M059J (cell line): ENCODE data around the gene CCDC63. TPM values are rescaled to one million over a fixed set of nuclear protein-coding genes. Genes with fewer than 3 reads are reported as not detected.

Experiments
- DNase-seq: peaks from one replicate; pipeline ENCODE4 v3.0.0-alpha.2; 2012; ENCODE audit warnings: low read depth
- total RNA-seq: library from RNA; depleted of rRNA; stranded (reverse); fragments of >200 nt; shearing (Covaris generic); gene quantifications from 2 replicates; pipeline ENCODE4 v1.2.3, GENCODE V29; 2014

The CCDC63 gene
- total RNA-seq, 1 experiment from 2014 or later: not detected

DNA sequence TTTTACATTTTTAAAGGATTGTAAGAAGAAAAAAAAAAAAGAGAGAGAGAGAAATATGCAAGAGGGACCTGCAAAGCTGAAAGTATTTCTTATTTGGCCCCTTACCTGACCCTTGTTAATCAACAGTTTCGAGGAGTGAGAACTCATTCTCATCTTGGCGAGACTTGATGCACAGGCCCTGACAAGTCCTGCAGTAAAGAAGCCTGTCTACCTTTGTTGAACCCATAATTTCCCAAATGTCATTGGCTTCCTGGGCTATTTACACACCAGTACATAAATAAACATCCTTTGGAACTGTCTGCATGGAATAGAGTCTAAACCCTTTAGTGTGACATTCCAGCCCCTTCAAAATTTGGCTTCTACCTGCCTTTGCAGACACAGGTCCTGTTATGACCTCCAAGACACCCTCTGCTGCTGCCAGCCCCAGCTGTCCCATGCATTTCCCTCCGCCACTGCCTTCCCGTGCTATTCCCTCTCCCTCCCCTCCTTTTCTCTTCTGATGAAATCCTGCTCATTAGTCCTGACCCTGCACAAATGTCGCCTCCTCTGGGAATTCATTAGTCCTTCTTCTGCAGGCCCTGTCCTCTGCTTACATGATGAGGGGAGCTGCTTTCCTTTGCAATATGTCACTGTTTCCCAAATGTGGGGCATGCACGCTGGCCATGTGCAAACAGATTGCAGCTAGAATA lies 38.5 kb downstream of the CCDC63 start:
- no peak for DNase-seq

DNA sequence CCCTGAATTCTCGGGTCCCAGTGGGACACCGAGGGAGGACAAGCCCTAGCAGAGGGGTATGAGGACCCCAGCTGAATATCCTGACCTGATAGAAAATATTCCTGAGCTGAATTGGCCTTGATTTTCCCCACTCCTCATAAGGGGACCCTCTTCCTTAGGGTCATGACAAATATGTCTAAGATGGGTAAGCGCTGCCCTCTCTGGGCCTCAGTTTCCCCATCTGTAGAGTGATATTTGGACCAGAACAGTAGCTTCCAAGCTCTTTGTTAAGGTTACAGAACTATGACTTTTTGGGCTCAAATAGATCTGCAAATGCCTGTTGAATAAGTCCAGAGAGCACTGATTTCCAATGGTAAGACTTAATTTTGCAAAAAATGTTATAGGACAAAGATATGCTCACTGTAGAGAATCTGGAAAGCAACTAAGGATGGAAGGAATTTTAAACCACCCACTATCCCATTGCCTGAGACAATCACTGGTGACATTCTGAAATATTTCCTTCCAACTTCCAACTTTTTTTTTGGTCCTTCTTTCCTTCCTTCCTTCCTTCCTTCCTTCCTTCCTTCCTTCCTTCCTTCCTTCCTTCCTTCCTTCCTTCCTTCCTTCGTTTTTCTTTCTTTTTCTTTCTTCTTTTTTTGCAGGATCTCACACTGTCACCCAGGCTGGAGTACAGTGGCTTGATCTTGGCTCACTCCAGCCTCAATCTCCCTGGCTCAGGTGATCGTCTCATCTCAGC lies 41.6 kb downstream of the CCDC63 start:
- no peak for DNase-seq

DNA sequence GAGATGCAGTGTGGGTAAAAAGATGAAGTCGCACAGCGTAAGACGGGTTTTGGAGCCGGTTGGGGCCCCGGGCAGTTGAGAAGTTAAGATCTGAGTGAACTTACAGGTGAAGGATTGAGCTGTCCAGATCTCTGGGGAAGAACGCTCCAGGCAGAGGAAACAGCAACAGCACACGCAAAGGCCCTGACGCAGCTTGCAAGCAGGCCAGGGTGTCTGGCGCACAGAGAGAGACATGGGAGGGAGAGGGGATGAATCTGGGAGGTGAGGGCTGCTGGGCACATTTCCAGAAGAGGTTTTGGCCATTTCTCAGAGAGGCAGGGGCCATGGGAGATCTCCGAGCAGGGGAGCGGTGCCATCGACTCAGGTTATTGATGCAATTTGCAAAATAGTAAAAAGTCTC lies 42.6 kb downstream of the CCDC63 start:
- DNase-seq: no peak

DNA sequence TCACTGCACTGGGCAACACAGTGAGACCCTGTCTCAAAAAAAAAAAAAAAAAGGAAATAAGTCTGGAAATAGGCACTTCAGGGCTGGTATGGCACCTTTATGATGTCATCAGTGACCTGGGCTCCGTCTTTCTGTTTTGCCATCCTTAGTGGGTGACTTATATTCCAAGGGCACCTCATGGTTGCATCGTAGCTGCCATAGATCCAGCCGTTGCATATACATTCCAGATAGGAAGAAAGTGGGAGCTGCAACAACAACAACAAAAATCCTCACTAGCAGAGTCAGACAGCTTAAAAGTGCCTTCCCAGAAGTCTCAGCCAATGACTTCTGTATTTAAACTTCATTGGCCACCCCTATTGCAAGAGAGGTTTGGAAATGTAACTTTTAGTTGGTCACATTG lies 47.2 kb downstream of the CCDC63 start:
- DNase-seq: no peak

DNA sequence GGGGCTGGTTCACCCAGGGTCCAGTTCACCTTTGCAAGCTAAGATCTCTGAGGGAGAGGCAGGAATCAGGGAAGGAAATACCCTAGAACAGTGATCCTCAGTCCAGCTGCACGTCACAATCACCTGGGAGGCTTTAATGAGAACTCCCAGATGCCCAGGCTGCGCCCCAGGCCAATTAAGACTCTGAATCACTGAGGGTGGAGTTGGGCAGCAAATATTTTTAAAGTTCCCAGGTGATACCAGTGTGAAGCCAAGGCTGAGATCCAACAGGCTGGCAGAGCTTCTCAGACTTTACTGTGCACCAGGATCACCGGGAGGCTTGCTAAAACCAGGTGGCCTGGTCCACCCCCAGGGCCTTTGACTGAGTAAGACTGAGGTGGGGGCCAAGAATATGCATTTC lies 49.8 kb downstream of the CCDC63 start:
- DNase-seq: peak; percentile 54

DNA sequence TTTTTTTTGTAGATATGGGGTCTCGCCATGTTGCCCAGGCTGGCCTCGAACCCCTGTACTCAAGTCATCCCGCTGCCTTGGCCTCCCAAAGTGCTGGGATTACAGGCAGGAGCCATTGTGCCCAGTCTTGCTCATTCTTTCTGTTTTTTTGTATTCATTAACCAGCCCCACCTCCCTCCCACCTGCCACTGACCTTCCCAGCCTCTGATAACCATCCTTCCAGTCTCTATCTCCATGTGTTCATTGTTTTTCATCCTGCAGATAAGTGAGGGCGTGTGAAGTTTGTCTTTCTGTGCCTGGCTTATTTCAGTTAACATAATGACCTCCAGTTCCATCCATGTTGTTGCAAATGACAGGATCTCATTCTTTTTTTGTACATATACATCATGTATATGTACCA lies 54.6 kb downstream of the CCDC63 start:
- no peak for DNase-seq

DNA sequence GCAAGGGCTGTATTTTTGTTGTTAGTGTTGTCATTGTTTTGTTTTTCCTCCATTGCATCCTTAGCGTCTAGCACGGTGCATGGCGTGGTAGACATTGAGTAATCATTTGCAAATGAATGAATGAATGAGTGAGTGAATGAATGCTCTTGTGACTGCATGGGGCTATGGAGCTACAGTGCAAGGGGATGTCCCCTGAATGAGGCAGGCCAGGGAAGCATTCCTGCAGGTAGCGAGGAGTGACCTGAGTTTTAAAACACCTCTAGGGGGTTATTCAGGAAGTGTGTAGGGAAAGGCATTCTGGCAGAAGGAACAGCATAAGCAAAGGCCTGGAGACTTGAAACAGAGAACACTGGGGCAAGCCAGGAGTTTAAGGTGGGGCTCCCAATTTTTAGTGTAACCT lies 56.7 kb downstream of the CCDC63 start:
- no peak for DNase-seq

DNA sequence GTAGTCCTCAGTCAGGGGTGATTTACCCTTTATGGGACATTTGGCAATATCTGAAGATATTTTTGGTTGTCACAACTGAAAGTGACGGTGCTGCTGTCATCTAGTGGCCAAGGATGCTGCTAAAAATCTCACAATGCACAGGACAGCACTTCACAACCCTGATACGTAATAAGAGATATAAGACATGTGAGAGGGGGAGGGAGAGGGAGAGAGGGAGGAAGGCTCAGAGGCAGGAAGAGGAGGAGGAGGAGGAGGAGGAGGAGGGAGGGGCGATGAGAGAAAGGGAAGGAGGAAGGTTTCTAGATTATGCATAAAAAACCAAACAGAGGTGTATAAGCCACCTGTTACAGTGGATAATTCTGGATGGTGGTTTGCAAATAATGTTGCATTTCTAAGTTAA lies 59.3 kb downstream of the CCDC63 start:
- DNase-seq: no peak

DNA sequence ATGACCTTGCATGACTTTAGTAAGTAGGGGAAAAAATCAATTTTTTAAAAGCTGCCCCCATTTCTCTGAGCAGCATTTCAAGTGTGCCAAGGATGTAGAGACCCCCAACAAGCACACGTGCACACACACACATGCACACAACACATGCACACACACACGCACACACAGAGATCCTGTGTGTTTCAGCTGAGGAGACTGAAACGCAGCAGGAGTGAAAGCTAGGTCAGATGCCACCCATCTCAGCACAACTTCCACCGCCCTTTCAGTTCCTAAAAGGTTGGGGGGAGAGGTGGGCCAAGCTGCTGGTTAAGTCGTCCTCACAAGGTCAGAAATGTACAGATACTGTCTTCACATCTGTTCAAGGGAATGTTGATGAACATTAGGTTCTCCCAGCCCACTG lies 59.7 kb downstream of the CCDC63 start:
- no peak for DNase-seq

DNA sequence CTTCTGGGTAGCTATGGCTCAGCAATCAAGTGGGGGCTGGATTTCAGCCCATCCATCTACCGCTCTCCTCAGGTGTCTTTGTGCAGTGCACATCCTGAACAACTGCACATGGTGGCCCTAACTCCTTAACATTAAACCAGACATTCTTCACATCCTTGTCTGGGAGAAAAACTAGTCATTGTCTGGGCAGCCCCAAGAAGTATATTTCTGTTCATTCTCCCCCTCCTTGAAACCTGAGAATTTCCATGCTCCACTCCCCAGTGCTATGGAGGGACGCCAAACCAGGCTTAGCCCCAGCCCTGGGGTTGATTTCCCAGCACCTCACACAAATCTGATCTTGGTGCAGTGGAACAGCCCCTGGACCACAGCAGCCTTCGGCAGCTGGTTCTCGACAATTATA lies 60.2 kb downstream of the CCDC63 start:
- no peak for DNase-seq

DNA sequence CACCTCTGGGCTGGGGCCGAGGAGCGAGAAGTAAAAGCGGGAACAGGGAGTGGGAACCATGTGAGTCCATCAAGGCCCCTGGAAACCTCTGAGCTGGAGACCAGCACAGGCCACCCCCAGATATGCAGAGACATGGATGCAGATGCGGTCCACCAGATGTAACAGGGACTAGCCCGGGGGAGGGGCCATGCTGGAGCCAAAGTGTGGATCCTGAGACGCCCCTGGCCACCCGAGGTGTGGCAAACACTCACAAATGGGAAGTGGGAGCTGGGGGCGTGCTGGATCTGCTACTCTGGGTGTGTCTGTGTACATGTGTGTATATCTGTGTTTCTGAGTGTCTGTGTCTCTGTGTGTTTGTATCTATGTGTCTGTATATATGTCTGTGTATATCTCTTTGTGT lies 60.8 kb downstream of the CCDC63 start:
- DNase-seq: no peak

DNA sequence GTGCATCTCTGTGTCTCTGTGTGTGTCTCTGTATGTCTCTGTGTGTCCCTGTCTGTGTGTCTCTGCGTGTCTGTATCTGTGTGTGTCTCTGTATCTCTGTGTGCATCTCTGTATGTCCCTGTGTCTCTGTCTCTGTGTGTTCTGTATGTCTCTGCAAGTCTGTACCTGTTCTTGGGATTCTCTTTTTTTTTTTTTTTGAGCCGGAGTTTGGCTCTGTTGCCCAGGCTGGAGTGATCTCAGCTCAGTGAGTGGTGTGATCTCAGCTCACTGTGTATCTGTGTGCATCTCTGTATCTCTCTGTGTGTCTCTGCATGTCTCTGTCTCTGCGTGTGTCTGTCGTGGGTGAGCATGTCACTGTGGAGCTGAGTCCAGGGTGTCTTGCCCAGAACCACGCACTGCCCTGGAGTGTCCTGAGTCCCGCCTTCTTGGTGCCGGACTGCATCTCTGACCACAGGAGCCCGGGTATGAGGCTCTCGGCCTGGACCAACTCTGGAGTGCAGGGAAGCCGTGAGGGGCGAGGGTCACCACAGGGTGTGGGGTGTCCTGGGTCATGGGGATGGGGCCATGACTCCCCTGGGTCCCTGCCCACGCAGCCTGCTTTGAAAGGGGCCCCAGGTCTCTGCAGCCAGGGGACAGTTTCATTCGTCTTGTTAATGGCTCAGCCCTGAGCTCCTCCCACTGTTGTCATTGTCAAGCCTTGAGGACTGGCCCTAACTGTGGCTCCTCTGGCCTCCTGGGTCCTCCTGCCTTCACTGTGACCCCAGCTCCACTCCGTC lies 61.8 kb downstream of the CCDC63 start:
- DNase-seq: no peak

DNA sequence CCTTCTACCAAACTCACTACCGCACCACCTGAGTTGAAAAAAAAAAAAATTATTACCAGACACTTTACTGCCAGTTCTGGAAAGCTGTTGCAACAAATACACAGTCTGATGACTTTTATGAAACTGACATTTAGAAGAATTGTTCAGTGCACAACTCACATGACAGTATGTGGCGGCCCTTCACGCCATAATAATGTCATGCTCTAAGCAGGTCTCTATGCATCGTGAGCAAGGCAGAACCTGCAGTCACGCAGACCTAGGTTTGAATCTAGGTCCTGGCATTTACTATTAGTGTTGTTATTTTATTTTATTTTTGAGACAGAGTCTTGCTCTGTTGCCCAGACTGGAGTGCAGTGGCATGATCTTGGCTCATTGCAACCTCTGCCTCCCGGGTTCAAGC lies 65.5 kb downstream of the CCDC63 start:
- DNase-seq: no peak

DNA sequence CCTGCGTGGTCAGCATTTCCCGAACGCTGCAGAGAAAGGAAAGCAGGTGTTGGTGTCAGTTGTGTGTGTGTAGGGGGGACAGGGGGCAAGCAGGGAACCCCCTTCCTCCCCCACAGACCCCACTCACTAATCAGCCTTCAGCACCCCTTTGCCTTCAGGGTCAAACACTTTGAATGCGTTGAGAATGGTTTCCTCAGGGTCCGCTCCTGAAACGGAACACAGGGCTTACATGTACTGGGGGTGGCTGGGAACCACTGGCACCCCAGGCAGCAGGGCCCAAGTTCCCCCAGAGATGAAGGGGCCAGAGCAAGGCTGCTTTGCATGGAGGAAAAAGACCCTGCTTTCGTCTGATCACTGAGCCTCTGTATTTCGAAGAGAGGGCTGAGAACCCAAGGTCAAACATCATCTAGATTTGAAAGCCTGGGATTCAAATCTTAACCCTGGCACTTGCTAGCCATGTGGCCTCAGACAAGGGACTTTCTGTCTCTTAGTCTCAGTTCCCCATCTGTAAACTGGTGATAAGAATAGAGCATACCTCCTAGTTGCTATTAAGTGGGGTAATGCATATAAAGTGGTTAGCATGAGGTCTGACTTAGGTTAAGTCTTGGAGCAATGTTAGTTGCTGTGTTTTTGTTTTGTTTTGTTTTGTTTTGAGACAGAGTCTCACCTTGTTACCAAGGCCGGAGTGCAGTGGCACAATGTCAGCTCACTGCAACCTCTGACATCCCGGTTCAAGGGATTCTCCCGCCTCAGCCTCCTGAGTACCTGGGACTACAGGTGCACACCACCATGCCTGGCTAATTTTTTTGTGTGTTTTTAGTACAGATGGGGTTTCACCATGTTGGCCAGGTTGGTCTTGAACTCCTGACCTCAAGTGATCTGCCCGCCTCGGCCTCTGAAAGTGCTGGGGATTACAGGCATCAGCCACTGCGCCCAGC lies 66.6 kb downstream of the CCDC63 start:
- no peak for DNase-seq

DNA sequence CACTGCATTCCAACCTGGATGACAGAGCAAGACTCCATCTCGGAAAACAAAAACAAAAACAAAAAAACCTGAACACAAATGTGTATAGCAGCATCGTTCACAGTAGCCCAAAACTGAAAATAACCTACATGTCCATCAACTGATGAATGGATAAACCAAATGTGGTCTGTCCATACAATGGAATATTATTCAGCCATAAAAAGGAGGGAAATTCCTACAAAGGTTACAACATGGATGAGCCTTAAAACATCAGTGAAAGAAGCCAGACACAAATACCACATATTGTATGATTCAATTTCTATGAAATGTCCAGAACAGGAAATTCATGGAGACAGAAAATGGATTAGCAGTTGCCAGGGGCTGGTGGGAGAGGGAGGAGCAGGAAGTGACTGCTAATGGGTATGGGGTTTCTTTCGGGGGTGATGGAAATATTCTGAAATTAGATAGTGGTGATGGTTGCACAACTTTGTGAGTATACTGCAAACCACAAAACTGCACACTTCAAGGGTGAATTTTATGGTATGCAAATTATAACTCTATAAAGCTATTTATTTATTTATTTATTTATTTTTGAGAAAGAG lies 69.6 kb downstream of the CCDC63 start:
- DNase-seq: peak; percentile 27

DNA sequence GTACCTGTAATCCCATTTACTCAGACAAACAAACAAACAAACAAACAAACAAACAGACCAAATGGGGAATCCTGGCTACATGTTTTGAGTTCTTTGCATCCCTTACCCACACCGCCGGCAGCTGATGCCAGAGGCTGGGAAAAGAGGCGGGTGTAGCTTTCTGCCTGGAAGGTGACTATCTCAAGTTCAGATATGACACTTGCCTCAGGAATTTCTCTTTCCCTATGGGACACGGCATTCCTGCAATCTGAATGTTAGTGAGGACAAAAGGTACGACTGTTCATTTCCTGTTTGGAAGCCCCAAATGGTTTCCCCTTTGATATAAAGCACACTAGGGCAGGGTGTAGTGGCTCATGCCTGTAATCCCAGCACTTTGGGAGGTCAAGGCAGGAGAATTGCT lies 70.7 kb downstream of the CCDC63 start:
- DNase-seq: peak; percentile 88

DNA sequence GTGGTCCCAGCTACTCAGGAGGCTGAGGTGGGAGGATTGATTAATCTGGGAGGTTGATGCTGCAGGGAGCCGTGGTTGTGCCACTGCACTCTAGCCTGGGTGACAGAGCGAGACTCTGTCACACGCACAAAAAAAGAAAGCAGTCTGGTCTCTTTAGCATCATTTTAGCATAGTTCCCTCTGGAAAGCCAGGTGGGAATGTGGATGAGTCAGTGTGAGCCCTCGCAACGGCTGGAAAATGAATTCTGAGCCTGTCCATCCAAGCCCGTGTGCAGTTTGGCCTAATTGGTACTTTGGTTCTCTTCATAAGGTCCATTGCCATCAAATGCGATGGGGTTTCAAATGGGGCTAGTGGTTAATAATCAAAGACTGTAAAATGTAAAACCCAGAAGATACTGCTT lies 71.2 kb downstream of the CCDC63 start:
- peak; percentile 35 for DNase-seq

DNA sequence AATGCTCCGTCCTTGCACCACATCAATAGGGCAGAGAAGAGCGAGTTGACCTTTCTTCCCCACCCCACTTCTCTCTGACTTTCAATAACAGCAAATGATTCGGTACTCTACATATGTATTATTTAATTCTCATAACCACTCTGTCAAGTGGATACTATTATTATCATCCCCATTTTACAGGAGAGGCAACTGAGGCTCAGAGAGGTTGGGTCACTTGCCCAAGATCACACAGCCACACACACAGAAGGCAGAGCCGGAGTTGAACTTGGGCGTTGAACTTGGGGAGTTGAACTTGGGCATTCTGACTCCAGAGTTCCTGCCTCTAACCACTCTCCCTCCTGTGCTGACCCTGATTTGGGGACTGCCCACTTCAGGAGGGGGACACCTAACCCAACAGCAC lies 72.9 kb downstream of the CCDC63 start:
- DNase-seq: no peak

DNA sequence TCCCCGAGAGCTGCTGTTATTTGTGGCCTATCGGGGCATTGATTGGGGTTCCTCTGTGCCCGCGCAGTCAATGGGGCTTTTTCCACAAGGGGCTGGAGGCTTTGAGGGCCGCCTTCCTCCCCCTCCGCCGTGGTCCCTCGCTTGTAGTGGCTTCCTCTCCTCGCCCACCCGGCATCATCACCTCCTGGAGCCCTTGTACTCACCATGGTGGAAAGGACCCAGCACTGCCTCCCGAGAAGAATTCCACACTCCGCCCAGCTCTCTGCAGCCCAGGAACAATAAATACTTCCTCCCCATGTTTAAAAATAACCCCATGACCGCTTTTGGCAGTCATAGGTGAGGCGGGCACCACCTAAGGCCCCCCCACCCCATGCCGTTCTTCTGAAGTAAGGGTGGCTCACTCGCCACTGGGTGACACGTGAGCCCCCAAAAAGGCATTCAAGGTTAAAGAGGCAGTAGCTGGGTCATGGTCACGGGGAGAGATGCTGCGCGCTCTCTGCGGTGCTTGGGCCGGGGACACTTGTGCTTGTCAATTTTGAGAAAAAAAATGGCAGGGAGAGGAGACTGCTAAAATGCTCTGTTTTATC lies 73.6 kb downstream of the CCDC63 start, which contains the start of gene MYL2:
Gene MYL2 (minus strand): TSS at position 256 of the 587 bp plus-strand sequence. CDS start 50 bp downstream, at position 206.
- DNase-seq: no peak

DNA sequence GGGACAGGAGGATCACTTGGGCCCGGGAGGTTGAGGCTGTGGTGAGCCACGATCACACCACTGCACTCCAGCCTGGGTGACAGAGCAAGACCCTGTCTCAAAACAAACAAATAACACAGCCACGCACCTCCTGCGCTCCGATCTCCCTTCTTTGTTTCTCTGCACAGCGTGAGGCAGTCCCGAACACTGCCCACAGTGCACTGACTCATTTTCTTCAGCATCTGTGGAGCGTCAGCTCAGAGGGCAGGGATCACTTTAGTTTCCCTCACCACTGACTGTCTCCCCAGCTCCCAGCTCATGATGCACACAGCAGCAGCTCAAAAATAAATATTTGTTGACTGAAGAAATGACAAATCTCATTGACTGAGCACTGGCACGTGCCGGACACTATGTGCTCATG lies 74.5 kb downstream of the CCDC63 start:
- peak; percentile 72 for DNase-seq

DNA sequence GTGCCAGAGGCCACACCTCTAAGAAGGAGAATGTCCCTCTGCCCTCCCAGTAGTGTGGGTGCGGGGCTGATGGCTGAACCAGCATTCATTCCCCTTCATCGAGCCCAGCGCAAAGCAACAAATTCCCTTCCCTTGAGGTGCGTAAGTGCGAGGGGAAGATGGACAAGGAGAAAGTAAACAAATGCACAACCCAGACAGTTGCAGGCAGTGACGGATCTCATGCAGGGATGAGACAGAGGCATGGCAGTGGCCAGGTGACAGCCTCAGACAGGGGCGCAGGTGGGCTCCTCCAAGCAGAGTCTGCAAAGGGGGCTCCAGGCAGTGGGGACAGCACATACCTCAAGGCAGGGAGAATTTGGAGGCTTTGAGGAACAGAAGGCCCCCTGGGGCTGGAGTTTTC lies 75.9 kb downstream of the CCDC63 start:
- DNase-seq: no peak
